ENCODE measurements around the gene MGMT. TPM values are rescaled to one million over a fixed set of nuclear protein-coding genes. Genes with fewer than 3 reads are reported as not detected.

The MGMT gene
- total RNA-seq, 1 donor from 2014 or later, result 13.9 TPM

DNA sequence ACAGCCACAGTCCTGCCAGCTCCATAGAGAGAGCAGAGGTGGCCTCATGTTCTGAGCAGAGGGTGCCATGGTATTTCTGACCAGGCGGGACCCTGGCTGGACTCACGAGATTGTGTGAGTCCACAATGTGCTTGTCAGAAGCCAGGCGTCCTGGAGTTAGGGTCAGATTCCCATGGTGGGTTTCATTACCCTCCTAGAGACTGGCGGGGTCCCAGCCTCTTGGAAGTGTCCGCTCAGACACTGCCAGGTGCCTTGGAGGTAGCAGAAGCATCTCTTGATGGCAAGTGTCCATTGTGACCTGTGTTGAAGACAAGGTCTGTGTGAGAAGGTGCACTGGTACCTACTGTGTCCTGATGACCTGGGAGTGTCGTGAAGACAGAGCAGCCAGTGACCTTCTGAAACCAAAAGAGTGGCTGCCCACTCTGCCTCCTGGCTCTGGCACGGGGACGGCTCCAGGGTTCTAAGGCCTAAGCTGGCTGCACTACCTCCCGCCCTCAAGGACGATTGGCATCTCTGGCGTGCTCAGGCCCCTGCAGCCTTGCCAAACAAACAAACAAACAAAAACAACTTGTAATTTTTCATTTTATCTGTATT is 56.8 kb downstream of the MGMT start:
- no peak overlapping the region for H3K27ac Mint-ChIP-seq (ENCODE audit: unreplicated experiment)
- DNase-seq (ENCODE audit: low spot score), result no peak

DNA sequence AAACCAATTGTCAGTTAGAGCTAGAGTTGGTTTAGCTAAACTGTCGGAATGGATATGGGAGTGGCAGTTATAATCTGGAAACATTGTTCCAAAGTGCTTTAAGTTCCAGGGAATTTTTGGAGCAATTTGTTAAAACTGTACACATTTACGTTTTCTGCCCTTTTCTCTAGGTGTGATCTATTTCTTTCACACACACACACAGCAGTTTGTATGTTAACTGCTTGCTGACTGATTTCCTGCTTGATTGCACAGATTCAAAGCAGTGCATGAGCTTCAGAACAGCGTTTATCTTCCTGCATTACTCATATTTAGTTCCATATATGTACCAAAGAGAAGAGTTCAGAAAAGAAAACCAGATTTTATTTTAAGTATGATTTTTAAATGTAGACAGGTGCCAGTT is 57.9 kb downstream of the MGMT start:
- DNase-seq (ENCODE audit: low spot score), result no peak
- TF ChIP-seq, protein P1, sequence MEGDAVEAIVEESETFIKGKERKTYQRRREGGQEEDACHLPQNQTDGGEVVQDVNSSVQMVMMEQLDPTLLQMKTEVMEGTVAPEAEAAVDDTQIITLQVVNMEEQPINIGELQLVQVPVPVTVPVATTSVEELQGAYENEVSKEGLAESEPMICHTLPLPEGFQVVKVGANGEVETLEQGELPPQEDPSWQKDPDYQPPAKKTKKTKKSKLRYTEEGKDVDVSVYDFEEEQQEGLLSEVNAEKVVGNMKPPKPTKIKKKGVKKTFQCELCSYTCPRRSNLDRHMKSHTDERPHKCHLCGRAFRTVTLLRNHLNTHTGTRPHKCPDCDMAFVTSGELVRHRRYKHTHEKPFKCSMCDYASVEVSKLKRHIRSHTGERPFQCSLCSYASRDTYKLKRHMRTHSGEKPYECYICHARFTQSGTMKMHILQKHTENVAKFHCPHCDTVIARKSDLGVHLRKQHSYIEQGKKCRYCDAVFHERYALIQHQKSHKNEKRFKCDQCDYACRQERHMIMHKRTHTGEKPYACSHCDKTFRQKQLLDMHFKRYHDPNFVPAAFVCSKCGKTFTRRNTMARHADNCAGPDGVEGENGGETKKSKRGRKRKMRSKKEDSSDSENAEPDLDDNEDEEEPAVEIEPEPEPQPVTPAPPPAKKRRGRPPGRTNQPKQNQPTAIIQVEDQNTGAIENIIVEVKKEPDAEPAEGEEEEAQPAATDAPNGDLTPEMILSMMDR (IDR thresholded peaks at IDR 0.05), result no peak
- no peaks in the 10 kb centered on the region for H3K4me1 Mint-ChIP-seq (ENCODE audit: low read depth)
- no peak overlapping the region for H3K4me3 Mint-ChIP-seq (ENCODE audit: unreplicated experiment)
- no peaks in the 10 kb centered on the region for H3K36me3 Mint-ChIP-seq (ENCODE audit: low read depth)
- H3K27me3 Mint-ChIP-seq (ENCODE audit: low read depth), result no peaks in the 10 kb centered on the region
- no peaks in the 10 kb centered on the region for H3K9me3 Mint-ChIP-seq (ENCODE audit: low read depth)
- H3K27ac Mint-ChIP-seq (ENCODE audit: unreplicated experiment), result no peak overlapping the region

More for the DNA sequence above, 56.8 kb downstream of the MGMT start:
- Mint-ChIP-seq H3K27me3 (ENCODE audit: low read depth) (no peaks in the 10 kb centered on the region), H3K9me3 (ENCODE audit: low read depth) (no peaks in the 10 kb centered on the region), H3K4me1 (ENCODE audit: low read depth) (no peaks in the 10 kb centered on the region), H3K4me3 (ENCODE audit: unreplicated experiment) (no peak overlapping the region), H3K36me3 (ENCODE audit: low read depth) (no peaks in the 10 kb centered on the region)
- TF ChIP-seq, protein P1 (IDR thresholded peaks at IDR 0.05), result no peak

DNA sequence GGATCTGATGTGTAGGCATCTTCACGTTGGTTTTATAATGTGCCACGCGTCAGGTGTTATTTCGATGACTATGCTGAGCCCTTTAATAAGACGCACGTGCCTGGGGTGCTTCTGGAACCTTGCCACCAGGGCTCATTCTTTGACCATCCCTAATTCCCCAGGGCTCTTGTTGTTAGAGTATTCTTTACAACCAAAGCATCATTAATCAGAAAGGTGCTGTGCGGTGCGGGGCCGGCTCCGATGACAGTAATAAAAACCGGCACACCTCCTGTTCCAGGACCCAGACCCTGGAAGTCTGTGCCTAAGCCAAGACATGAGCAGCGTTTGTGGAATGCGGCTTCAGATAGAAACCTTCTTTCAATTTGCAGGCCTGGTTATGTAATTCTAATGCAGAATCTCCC is 58.4 kb downstream of the MGMT start:
- Mint-ChIP-seq H3K27me3 (ENCODE audit: low read depth) (no peaks in the 10 kb centered on the region), H3K27ac (ENCODE audit: unreplicated experiment) (no peak overlapping the region), H3K9me3 (ENCODE audit: low read depth) (no peaks in the 10 kb centered on the region), H3K4me3 (ENCODE audit: unreplicated experiment) (no peak overlapping the region), H3K36me3 (ENCODE audit: low read depth) (no peaks in the 10 kb centered on the region), H3K4me1 (ENCODE audit: low read depth) (no peaks in the 10 kb centered on the region)
- no peak for DNase-seq (ENCODE audit: low spot score)
- TF ChIP-seq, protein P1 (IDR thresholded peaks at IDR 0.05), result no peak

DNA sequence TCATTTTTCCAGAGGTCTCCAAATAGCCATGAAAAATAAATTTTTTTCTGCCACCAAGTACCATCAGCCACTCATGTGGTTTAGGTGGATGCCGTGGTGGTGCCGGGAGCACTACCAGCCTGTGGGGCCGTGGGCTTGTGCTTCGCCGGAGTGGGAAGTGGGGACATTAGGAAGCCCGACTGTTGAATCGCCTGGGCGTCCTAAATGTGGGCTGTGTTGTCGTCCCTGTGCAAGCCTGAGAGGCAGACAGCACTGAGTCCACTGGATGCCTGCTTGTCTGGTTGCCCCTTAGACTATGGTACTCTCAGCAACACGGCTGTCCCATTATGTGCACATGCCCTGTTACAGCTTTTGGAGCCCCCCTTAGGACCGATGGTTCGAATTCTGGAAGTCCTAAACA is 59.9 kb downstream of the MGMT start:
- Mint-ChIP-seq H3K4me3 (ENCODE audit: unreplicated experiment) (no peak overlapping the region), H3K27ac (ENCODE audit: unreplicated experiment) (no peak overlapping the region), H3K9me3 (ENCODE audit: low read depth) (no peaks in the 10 kb centered on the region), H3K4me1 (ENCODE audit: low read depth) (peaks cover 6% of the 10 kb centered on the region), H3K36me3 (ENCODE audit: low read depth) (no peaks in the 10 kb centered on the region), H3K27me3 (ENCODE audit: low read depth) (no peaks in the 10 kb centered on the region)
- no peak for DNase-seq (ENCODE audit: low spot score)
- TF ChIP-seq, protein P1 (IDR thresholded peaks at IDR 0.05), result no peak

DNA sequence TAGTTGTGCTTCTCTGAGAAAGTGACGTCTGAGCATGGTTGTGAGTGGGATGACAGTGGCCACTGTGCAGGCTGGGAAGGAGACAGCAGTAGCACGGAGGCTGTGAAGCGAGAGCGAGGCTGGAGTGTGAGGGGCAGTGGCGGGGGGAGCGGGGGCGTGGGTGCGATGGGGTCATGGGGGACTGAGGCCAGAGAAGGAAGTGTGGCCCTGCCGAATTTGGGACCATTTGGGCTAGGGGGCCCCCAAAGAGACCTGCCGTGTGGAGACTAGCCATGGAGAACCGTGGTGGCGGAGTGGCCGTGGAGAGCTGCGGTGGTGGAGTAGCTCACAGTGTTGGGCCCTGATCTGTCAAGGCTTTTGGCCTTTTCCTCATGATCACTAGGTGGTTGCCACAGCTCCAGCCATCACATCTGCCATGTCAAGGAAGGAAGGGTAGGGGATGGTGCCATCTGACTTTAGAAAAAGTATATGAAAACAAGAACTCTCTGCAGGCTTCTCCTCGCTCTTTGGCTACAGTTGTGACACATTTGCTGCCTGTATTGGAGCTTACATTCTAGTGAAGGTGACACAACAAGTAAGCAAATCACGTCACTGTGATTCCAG is 61.4 kb downstream of the MGMT start:
- Mint-ChIP-seq H3K4me3 (ENCODE audit: unreplicated experiment) (no peak overlapping the region), H3K4me1 (ENCODE audit: low read depth) (peaks cover 11% of the 10 kb centered on the region), H3K27me3 (ENCODE audit: low read depth) (no peaks in the 10 kb centered on the region), H3K36me3 (ENCODE audit: low read depth) (no peaks in the 10 kb centered on the region), H3K27ac (ENCODE audit: unreplicated experiment) (no peak overlapping the region), H3K9me3 (ENCODE audit: low read depth) (no peaks in the 10 kb centered on the region)
- TF ChIP-seq, protein P1 (IDR thresholded peaks at IDR 0.05), result no peak
- no peak for DNase-seq (ENCODE audit: low spot score)

All from chondrocyte (in vitro differentiated cells).